GDM1 (cell line): Measurements from ENCODE around the gene GDPD5.
"Not testable (repeated sequence)": the region's sequence is repeated elsewhere in the genome, so short reads cannot be mapped to it uniquely, and the experiment has no call there.

Source experiments
- DNase-seq: peaks from one replicate; lab custom pipeline; 2025; lab: John Stamatoyannopoulos, UW

The GDPD5 gene

DNA sequence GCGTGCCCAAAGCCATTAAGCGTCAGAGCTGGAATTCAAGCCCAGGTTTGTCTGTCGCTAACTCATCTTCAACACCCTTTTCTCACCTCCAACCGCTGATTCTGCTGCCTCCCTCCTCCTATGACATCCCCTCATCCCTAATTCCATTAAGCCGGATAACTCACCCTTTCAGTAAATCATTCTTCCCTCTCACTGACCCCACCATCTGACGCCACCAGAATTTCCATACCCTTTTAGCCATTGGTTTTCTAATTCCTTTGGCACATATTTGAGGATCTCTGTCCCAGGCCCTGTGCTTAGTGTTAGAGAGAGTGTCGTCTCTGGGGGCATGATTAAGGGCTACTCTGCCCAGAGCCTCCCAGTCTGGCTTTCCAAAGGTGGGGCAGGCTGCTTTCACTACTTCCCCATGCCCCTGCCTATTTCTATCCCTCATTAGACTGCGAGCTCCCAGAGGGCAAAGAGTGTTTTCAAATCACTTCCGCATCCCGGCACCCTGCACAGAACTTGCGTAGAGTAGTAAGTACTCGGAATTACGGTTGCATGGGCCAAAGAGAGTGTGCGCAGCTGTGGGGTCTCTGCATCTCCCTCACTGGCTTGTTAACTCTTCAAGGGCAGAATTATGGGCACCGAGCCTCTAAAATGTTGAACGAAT is 96.6 kb downstream of the GDPD5 start:
- no peak for DNase-seq

DNA sequence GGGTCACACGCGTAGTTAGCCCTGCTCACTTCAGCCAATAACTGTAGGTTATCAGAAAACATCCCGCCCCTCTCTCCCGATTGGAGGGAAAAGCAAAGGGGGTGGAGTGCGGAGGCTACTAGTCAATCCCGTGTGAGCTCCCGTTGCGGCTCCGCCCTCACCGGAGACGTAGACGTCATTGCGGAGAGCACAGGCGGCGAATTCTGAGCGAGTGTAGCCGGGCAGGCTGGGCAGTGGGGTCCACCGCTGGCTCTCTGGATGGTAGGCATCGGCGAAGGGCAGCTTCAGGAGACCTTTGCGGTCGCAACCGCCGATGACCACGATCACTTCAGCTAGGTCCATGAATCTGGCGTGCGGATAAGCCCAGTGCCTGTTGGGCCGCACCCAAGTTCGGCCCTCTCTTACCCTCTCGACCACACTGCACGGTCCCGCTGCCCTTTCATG is 97.4 kb downstream of the GDPD5 start:
- DNase-seq: no peak

DNA sequence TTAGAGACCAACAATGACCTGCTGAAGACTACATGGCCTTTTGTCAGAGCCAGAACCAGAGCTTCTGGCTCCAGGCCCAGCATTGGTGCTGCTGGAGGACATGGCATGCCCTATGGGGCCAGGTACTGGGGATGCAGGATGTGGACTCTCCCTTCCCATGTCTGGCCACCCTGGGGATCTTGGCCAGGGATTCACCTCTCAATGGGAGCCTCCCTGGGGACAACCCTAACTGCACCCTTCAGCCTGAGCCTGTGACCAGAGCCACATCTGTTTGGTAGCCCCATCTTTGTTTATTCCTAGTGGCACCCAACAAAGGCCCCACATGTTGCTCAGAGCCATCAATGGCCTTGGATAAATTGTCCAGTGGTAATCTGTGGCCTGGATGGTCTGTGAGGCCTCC is 98.6 kb downstream of the GDPD5 start:
- no peak for DNase-seq

DNA sequence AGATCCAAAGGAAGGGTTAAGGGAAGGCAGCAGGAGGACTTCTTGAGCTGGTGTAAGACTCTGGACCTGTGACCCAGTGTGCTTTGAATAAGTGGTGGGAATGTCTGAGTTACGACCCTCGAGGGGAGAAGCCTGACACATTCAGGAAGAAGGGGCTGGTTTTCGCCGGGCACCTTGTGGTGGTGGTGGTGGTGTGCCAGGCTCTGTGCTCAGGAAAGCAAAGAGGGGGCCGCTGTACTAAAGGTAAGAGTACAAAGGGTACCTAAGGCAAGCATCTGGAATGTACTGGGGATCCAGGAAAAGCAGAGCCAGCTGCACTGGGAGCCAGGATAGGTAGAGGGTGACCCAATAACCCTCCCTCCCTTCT is 99.0 kb downstream of the GDPD5 start:
- DNase-seq: no peak

DNA sequence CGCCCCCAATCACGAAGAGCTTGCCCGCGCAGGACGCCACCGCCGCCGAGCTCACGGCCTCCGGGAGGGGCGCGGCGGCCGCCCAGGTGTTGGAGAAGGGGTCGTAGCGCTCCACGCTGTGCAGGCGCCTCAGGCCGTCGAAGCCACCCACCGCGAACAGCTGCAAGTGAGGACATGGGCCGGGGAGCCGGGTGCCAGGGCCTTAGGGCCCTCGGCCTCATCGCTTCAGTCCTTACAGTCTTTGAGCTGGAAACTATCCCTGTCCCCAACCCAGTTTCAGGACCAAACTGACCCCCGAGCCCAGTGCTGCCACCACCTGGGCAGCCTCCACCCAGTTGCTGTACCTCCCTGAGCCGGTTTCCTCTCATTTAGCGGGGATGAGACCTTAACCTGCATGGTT is 100.3 kb downstream of the GDPD5 start:
- DNase-seq: no peak

DNA sequence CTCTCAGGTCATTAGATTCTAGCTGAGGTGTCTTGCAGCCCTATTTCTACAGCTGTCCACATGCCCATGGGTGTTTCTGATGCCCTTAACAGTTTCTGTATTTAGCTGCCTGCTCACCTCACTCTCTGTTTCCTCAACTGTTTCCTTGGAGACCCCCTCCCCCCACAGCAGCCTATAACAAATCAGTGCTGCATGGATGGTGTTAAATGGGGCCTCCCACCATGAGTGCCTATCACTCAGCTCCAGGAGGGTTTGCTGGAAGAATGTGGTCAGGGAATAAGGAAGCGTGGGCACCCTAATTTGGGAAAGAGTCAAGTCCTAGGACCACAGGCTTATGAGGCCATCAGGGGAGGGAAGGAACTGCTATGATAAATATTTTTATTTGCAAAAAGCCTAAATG is 101.3 kb downstream of the GDPD5 start:
- DNase-seq: no peak

DNA sequence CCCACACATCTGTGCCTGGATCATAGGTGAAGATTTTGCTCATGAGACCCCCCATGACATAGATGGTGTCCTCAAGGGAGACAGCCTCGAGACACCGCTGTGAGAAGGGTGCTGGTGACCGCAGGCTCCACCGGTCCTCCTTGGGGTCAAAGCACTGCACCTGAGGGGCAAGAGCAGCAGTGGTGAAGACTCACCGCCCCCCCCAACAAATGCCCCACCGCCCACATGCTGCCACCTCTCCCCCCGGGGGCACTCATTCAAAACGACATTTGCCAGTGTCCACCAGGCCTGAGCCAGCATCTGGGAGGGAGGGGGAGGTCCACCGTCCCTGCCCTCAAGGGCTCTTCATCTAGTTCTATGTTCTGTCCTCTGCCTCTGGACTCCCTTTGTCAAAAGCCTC is 102.0 kb downstream of the GDPD5 start:
- DNase-seq: no peak

DNA sequence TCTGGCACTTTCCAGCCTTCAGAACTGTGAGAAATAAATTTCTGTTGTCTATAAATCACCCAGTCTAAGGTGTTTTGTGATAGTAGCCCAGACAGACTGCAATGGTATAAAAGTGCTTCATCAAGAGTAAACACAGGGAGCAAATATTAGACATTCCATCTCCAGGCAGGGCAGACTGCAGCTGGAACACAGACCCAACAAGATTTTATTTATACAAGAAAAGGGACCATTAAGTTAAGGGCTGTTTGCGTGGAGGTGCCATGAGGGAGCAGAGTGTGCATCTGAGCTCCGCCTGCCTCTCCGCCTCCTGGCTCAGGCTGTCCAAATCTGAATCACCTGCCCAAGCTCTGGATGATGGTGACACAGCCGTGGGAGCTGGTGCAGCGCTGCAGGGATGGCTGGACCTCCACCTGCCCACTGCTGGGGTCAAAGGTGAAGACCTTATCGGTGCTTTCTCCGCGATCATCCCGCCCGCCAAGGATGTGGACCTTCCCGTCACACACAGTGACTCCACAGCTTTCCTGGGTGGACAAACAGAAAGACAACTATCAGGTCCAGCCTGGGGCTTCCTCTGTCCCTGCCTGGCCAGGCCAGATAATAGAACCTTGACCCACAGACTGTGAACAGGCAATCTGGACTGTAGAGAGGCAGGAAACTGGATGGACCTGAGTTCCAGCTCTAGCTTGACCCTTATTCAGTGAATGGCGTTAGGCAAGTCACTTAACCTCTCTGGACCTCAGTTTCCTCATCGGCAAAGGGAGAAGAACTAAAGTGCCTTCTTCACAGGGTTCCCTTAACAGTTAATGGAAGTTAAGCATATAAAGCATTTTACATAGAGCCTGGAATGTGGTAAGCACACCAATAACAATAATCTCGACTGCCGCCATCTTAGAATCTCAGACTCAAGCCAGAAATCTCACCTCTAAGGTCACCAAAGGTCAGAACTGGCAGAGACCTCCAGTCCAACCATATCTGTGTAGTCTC is 103.2 kb downstream of the GDPD5 start:
- no peak for DNase-seq

DNA sequence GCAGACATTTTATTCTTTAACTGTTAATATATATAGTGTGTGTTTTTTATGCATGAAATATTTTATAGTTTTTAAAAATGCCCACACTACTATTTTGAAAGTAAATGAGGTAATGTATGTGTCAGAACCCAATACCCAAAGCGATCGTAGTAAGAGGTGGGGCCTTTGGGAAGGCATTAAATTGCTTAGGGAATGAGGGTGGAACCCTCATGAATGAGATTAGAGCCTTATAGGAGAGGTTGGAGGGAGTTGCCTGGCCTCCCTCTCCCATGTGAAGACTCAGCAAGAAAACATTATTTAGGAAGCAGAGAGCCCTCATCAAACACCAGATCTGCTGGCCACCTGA is 103.9 kb downstream of the GDPD5 start:
- no peak for DNase-seq

DNA sequence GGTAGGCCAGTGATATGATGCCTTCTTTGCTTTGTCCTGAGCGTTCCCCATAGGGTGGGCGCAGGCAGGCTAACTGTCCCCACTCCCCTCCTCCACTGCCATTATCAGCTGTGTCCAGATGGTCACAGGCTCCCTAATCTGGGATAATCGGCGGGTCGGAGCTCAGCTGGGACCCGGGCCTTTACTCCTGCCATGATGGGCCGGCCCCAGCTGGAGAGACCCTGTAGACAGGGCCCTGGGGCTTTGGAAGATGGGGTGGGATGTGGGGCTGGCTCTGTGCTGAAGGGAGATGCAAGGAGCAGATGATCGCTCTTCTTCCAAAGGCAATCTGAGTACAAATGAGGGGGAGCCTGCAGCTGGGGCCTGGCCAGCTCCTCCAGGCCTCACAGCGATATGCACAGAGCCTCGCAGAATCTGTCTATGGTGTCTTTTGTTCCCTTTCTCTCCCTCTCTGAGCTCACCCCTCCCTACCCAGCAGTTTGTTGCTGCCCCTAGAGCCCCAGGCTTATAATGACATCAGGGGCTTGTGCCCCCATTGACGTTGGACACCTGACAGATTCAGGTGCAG is 104.6 kb downstream of the GDPD5 start:
- DNase-seq: no peak

DNA sequence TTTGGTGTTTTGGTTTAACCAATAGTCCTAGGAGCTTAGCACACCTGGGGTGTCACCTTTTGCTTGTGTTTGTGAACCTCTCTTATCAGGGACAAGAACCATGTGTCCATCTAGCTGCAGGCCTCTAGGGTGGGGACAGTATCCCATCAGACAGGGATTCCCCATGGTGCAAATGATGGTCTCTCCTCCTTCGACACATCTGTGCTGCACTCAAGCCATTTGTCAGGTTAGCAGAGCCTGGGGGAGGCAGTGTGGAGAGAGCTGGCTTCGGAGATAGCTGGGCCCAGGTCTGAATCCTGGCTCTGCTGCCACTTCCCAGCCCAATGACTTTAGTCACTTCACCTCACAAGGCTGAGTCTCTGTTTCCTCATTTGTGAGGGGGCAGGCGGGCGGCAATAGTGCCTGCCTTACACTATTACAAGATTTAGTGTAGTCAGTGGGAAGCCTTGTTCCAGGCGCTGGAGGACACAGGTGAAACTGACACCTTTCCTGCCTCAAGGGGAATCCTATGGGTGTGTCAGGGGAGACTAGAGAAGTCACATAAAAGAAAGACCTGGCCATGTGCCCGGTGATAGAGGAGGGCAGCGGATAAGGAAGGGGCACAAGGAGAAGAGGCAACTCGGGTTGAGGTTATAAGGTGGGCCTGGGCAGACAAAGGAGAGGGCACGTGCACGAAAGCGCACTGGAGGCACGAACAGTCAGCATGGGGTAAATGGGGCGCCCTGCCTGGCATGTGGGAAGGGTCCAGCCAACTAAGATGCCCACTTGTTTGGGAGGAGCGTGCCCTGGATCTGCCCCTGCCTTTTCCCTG is 105.3 kb downstream of the GDPD5 start:
- no peak for DNase-seq

DNA sequence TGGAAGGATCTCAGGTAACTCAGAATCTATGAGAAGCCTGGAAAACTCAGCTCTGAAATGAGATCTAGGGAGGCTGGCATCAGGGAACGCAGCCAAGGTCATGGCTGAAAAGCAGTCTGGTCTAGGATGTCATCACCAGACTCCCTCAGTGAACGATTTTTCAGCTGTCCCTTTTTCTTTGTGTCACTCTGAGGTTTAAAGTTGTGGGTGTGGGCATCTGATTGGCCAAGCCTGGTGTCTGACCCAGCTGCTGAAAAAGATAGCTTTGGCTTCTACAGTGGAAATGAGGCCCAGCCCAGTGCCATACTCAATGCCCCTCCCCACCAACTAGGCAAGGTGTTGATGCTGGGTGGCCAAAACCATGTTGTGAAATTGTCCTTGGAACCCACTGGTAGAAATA is 111.9 kb downstream of the GDPD5 start:
- no peak for DNase-seq

DNA sequence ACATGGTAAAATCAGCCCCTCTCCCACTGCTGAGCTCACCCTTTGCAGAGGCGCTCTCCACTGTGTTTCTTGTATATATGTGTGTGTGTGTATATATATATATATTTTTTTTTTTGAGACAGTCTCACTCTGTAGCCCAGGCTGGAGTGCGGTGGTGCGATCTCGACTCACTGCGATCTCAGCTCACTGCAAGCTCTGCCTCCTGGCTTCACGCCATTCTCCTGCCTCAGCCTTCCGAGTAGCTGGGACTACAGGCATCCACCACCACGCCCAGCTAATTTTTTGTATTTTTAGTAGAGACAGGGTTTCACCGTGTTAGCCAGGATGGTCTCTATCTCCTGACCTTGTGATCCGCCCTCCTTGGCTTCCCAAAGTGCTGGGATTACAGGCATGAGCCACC is 112.6 kb downstream of the GDPD5 start:
- DNase-seq: not testable (repeated sequence)

DNA sequence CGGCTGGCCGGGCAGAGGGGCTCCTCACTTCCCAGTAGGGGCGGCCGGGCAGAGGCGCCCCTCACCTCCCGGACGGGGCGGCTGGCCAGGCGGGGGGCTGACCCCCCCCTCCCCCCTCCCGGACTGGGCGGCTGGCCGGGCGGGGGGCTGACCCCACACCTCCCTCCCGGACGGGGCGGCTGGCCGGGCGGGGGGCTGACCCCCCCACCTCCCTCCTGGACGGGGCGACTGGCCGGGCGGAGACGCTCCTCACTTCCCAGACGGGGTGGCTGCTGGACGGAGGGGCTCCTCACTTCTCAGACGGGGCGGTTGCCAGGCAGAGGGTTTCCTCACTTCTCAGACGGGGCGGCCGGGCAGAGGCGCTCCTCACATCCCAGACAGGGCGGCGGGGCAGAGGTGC is 115.8 kb downstream of the GDPD5 start:
- DNase-seq: not testable (repeated sequence)

DNA sequence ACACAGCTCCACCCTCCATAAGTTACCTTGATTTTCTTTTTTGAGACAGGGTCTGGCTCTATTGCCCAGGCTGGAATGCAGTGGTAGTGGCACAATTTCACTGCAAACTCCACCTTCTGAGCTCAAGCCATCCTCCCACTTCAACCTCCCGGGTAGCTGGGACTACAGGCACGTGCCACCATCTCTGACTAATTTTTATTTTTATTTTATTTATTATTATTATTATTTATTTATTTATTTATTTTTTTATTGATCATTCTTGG is 116.9 kb downstream of the GDPD5 start:
- no peak for DNase-seq

DNA sequence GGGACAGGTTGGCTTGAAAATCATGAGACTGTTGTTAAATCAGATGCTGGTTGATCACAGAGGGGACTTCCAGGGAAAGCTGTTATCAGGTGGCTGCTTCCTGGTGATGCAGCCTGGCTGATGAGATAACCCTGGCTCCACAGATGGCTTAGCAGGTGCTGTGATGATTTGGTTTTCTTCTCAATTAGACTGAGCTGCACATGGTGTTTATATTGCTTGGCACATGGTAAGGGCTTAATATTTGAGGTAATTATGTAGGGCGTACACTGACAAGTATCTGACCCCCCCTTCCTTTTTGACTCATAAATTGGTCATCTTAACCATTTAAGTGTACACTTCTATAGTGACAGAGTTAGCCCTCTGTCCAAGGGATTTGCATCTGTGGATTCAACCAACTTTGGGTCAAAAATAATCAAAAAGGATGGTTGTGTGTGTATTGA is 119.4 kb downstream of the GDPD5 start:
- DNase-seq: no peak

DNA sequence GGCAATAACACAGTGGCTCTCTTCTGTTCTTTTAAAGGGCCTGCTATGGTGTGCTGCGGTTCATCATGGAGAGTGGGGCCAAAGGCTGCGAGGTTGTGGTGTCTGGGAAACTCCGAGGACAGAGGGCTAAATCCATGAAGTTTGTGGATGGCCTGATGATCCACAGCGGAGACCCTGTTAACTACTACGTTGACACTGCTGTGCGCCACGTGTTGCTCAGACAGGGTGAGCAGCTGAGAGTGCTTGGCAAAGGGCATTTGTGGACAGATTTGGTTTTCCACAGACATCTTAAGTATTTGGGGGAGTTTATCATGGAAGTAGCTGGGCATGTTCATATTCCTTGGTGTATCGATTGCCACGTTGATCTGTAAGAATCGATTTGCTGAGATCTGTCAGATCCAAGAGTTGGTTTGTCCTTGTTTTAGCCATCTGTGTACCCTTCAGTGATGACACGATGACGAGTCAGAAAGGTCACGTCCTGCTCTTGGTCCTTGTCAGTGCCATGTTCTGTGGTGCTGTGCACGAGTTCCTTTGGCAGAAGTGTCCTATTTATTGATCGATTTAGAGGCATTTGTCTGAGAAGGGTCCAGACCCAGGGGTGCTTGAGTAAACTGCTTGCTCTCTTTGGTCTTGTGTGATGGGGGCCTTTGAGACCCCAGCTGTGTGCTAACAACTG is 121.6 kb downstream of the GDPD5 start:
- no peak for DNase-seq

DNA sequence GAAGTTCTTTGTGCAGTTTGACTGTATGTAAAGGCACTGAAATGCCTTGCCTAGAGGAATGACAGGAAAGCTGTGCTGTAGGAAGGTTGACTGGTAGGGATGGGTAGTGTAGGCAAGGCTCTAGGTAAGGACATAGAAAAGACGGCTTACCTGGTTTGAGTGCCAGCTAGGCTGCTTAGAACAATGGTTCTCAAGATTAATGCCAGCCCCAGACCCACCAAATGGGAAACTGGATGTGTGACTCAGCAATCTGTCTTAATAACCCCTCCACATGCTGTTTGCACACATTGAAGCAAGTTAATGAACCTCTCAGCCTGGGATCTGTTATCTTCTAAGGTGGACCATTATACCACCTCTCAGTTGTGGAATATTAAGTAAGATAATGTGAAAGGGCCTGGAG is 122.7 kb downstream of the GDPD5 start:
- DNase-seq: no peak

DNA sequence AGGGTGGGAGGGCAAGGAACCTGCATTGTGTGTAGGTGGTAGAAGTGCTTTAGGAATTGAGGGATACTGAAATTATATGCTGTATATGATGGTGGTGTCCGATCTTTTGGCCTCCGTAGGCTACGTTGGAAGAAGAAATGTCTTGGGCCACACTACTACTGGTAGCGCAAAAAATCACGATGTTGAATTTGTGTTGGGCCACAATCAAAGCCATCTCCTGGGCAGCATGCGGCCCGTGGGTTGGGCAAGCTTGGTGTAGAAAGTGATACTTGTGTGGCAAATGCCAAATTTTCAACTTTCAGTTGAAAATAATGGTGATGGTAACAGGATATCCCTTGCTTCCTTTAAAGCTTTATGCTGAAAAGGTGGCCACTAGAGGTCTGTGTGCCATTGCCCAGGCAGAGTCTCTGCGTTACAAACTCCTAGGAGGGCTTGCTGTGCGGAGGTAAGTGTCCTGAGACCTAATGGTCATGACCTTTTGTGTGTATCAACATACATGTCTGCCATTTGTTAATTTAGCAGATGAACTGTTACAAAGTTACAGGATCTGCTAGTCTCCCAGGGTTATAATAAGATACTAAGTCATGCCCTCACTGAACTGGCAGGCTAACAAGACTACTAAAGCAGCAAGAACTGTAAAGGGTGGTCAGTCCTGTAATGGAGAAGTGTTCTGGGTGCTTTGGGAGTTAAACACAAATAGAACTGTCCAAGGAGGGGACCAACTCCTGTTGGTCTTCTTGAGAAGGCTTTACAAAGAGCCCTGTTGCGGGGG is 123.6 kb downstream of the GDPD5 start:
- DNase-seq: no peak

DNA sequence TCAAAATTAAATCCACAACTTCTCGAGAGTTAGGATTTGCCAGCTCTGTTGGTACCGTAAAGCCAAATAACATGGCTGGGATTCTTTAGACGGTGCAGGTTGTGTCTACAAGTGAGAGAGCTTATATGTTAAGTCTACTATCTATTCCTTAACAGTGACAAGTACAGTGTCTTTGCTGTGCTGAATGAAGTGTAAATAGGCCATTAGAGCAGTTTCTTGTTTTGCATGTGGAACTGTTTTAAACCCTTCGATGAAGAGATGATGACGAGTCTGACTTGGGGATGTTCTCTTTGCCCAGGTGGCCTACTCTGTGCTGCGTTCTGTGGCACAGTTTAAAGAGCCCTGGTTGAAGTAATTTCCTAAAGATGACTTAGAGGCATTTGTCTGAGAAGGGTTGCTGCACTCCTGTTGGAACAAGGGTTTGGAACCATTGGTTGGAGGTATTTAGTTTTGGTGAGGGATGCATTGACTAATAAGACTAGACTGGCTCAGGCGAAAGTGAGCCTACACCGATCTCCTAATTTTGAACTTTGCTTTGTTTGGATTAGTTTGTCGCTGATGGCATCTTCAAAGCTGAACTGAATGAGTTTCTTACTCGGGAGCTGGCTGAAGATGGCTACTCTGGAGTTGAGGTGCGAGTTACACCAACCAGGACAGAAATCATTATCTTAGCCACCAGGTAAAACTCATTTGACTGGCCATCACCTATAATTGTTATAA is 125.4 kb downstream of the GDPD5 start:
- no peak for DNase-seq
